HepG2 (cell line): Measurements from ENCODE around the gene RCOR1. TPM values are rescaled to one million over a fixed set of nuclear protein-coding genes. Genes with fewer than 3 reads are reported as not detected.
A peak's percentile ranks its signal among the peaks of the same experiment; 100 is the strongest.

Experiments
- BCL6 ChIP-seq: IDR thresholded peaks from 2 replicates; pipeline ENCODE4 v1.6.1; 2016; ENCODE audit warnings: missing genetic modification reagents, missing compliant biosample characterization
- CENPT ChIP-seq: sonication (generic); formaldehyde crosslinking; IDR thresholded peaks from 2 replicates; pipeline ENCODE4 v1.8.0; 2022; ENCODE audit warnings: low read depth, mild to moderate bottlenecking, moderate library complexity, missing genetic modification reagents
- ELF1 ChIP-seq: sonication (generic); formaldehyde crosslinking; IDR thresholded peaks from 2 replicates; pipeline ENCODE4 v1.4.0; 2020; ENCODE audit warnings: missing genetic modification reagents
- FOXA1 ChIP-seq, 2 experiments: fragments of 450-650 bp in 1 of 2; sonication (generic) in 1 of 2; formaldehyde crosslinking in 1 of 2; IDR thresholded peaks; 2 replicates each; pipeline versions ENCODE4 v1.4.0 to v1.6.1; 2016 to 2020; ENCODE audit warnings: missing genetic modification reagents in 1 of 2
- HNF4A ChIP-seq: sonication (generic); formaldehyde crosslinking; IDR thresholded peaks from 2 replicates; pipeline ENCODE4 v1.4.0; 2020; ENCODE audit warnings: missing genetic modification reagents
- KMT2A ChIP-seq: sonication (generic); formaldehyde crosslinking; IDR thresholded peaks from 2 replicates; pipeline ENCODE4 v1.4.0; 2020; ENCODE audit warnings: missing genetic modification reagents
- MAZ ChIP-seq, 2 experiments: sonication (generic) in 1 of 2; formaldehyde crosslinking in 1 of 2; IDR thresholded peaks; 2 replicates each; pipeline versions ENCODE4 v1.5.0 to v1.6.1; 2012 to 2020; ENCODE audit warnings: low read depth in 2 of 2, mild to moderate bottlenecking in 2 of 2, borderline replicate concordance in 1 of 2, improper control_type of control experiment in 1 of 2, low read length in 1 of 2, missing genetic modification reagents in 1 of 2, moderate library complexity in 1 of 2
- MXI1 ChIP-seq: IDR thresholded peaks from 3 replicates; pipeline ENCODE4 v1.6.1; 2012; ENCODE audit warnings: low read depth, low read length, inconsistent platforms, borderline replicate concordance
- PAWR ChIP-seq: sonication (generic); formaldehyde crosslinking; IDR thresholded peaks from 2 replicates; pipeline ENCODE4 v1.4.0; 2020; ENCODE audit warnings: missing genetic modification reagents, mild to moderate bottlenecking, borderline replicate concordance
- PHF21A ChIP-seq: sonication (generic); formaldehyde crosslinking; IDR thresholded peaks from 2 replicates; pipeline ENCODE4 v1.5.0; 2020; ENCODE audit warnings: mild to moderate bottlenecking, missing genetic modification reagents
- RFXANK ChIP-seq: IDR thresholded peaks from 2 replicates; pipeline ENCODE4 v1.6.1; 2016
- SAP130 ChIP-seq: IDR thresholded peaks from 2 replicates; pipeline ENCODE4 v1.6.1; 2016; ENCODE audit warnings: low read depth
- TEAD2 ChIP-seq: sonication (generic); formaldehyde crosslinking; IDR thresholded peaks from 2 replicates; pipeline ENCODE4 v1.9.0; 2021; ENCODE audit warnings: missing genetic modification reagents
- ZFP36L1 ChIP-seq: sonication (generic); formaldehyde crosslinking; IDR thresholded peaks from 2 replicates; pipeline ENCODE4 v1.8.0; 2022; ENCODE audit warnings: mild to moderate bottlenecking, missing genetic modification reagents, moderate library complexity
- ZNF562 ChIP-seq: sonication (generic); formaldehyde crosslinking; IDR thresholded peaks from 2 replicates; pipeline ENCODE4 v1.8.0; 2022; ENCODE audit warnings: missing genetic modification reagents, borderline replicate concordance
- polyA plus RNA-seq, 8 experiments: library from polyadenylated mRNA; depleted of rRNA in 3 of 8; stranded (reverse) in 7 of 8; unstranded in 1 of 8; fragments of >200 nt; fragmentation: Illumina TruSeq in 4 of 8; extraction: Trizol in 4 of 8; gene quantifications; 2 replicates each; pipeline versions ENCODE4 v1.2.1 to v1.2.3, GENCODE V29; 2011 to 2016; ENCODE audit warnings: low read depth in 4 of 8, missing spikeins in 1 of 8, mixed read lengths in 1 of 8; ENCODE audit not compliant: insufficient read depth in 1 of 8
- total RNA-seq, 5 experiments: library from RNA; depleted of rRNA; stranded (reverse); fragments of >200 nt; fragmentation: Illumina TruSeq; extraction: Trizol; gene quantifications; 2 replicates each; pipeline ENCODE4 v1.2.3, GENCODE V29; 2016; ENCODE audit warnings: low read depth in 1 of 5
- TF ChIP-seq, protein P1 (sequence below): sonication (generic); formaldehyde crosslinking; IDR thresholded peaks from 2 replicates; pipeline ENCODE4 v1.9.0; 2021; ENCODE audit warnings: missing genetic modification reagents, mild to moderate bottlenecking, borderline replicate concordance
- TF ChIP-seq, protein P2 (sequence below): sonication (generic); formaldehyde crosslinking; IDR thresholded peaks from 2 replicates; pipeline ENCODE4 v1.8.1; 2023; ENCODE audit warnings: mild to moderate bottlenecking, moderate library complexity, missing genetic modification reagents
- TF ChIP-seq, protein P3 (sequence below): sonication (generic); formaldehyde crosslinking; IDR thresholded peaks from 2 replicates; pipeline ENCODE4 v1.8.1; 2023; ENCODE audit warnings: missing genetic modification reagents, inconsistent platforms, borderline replicate concordance
- TF ChIP-seq, protein P4 (sequence below): sonication (generic); formaldehyde crosslinking; IDR thresholded peaks from 2 replicates; pipeline ENCODE4 v1.9.0; 2022; ENCODE audit warnings: low read depth, missing genetic modification reagents
- TF ChIP-seq, protein P5 (sequence below): IDR thresholded peaks from 2 replicates; pipeline ENCODE4 v1.6.1; 2016; ENCODE audit warnings: low read depth, control low read depth

Gene RCOR1
- total and polyA plus RNA-seq, 2 of the 13 experiments (the other 11 are each of a cell fraction or from before 2014, with no cell fraction given): 10.2 to 11.1 TPM

DNA sequence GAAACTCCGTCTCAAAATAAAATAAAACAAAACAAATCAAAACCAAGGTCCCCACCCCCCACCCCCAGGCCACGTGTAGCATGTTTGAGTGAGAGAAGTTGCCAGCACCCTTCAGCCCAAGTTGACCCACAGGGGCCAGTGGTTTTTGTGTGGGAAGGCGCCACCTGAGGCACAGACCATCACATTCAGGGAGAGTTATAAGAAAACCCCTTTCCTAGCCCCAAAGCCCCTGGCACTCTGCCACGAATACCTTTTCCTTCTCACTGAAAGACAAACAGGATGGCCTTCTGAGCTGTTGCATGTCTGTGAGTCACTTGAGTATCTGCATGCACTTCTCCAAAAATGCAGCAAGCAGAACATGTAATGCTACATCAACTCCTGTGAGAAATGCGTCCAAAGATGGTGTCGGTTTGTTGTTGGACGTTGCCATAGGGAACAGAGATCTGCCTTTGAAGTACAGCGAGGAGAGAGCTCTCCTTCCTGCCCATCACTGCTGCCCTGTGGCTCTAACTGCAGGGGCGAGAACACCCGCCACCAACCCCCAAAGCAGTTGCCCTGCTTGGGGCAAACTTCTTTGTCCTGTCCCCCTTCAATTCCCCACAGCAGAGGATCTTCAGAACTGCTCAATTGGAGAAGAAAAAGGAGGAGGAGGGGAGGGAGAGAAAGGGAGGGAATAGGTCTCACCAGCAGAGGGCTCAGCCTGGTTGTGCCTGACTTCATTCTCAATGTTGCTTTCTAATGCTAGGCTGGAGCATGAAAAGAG, 182.1 kb downstream of the RCOR1 start (continued):
- TF ChIP-seq, protein P1, sequence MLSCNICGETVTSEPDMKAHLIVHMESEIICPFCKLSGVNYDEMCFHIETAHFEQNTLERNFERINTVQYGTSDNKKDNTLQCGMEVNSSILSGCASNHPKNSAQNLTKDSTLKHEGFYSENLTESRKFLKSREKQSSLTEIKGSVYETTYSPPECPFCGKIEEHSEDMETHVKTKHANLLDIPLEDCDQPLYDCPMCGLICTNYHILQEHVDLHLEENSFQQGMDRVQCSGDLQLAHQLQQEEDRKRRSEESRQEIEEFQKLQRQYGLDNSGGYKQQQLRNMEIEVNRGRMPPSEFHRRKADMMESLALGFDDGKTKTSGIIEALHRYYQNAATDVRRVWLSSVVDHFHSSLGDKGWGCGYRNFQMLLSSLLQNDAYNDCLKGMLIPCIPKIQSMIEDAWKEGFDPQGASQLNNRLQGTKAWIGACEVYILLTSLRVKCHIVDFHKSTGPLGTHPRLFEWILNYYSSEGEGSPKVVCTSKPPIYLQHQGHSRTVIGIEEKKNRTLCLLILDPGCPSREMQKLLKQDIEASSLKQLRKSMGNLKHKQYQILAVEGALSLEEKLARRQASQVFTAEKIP (CRISPR knock-in tag): no peak
- peak; percentile 63 for TF ChIP-seq SAP130
- TF ChIP-seq BCL6: peak; percentile 49
- no peak for TF ChIP-seq KMT2A
- peak; percentile 31; the same call in 1 of the 2 replicates for TF ChIP-seq HNF4A (CRISPR knock-in tag)
- TF ChIP-seq, protein P2, sequence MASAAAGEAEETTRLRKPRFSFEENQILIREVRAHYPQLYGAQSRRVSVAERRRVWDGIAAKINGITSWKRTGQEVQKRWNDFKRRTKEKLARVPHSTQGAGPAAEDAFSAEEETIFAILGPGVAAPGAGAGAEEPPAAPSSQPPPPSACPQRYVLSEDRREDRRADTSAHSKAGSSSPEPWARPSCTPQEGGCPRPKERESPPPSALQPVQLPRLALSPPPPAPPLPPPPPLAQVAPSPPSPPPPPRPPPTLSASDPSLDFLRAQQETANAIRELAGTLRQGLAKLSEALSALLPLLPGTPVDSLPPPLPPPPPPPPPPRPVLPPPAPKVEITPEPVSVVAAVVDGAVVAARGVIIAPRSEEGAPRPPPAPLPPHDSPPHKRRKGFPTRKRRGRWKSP (CRISPR knock-in tag): 0 out of 2 replicates have a peak, but pooled peaks have one; percentile 46
- TF ChIP-seq MXI1: peak; percentile 47; the same call in 2 of the 3 replicates
- no peak for TF ChIP-seq RFXANK (CRISPR knock-in tag)
- TF ChIP-seq, protein P3, sequence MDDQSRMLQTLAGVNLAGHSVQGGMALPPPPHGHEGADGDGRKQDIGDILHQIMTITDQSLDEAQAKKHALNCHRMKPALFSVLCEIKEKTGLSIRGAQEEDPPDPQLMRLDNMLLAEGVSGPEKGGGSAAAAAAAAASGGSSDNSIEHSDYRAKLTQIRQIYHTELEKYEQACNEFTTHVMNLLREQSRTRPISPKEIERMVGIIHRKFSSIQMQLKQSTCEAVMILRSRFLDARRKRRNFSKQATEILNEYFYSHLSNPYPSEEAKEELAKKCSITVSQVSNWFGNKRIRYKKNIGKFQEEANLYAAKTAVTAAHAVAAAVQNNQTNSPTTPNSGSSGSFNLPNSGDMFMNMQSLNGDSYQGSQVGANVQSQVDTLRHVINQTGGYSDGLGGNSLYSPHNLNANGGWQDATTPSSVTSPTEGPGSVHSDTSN: no peak
- TF ChIP-seq PHF21A (CRISPR knock-in tag): 0 out of 2 replicates have a peak, but pooled peaks have one; percentile 1
- TF ChIP-seq FOXA1 (IDR thresholded peaks at IDR 0.05): no peak
- no peak for TF ChIP-seq FOXA1 (CRISPR knock-in tag; IDR thresholded peaks at IDR 0.05)
- TF ChIP-seq CENPT: no peak
- TF ChIP-seq ZFP36L1 (CRISPR knock-in tag): 0 out of 2 replicates have a peak, but pooled peaks have one; percentile 38
- no peak for TF ChIP-seq TEAD2 (CRISPR knock-in tag)
- no peak for TF ChIP-seq ZNF562 (CRISPR knock-in tag)
- TF ChIP-seq PAWR (CRISPR knock-in tag): no peak
- TF ChIP-seq, protein P4, sequence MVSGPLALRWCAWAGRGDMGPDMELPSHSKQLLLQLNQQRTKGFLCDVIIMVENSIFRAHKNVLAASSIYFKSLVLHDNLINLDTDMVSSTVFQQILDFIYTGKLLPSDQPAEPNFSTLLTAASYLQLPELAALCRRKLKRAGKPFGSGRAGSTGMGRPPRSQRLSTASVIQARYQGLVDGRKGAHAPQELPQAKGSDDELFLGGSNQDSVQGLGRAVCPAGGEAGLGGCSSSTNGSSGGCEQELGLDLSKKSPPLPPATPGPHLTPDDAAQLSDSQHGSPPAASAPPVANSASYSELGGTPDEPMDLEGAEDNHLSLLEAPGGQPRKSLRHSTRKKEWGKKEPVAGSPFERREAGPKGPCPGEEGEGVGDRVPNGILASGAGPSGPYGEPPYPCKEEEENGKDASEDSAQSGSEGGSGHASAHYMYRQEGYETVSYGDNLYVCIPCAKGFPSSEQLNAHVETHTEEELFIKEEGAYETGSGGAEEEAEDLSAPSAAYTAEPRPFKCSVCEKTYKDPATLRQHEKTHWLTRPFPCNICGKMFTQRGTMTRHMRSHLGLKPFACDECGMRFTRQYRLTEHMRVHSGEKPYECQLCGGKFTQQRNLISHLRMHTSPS (CRISPR knock-in tag): no peak
- no peak for TF ChIP-seq ELF1 (CRISPR knock-in tag)
- peak; percentile 55; the same call in 1 of the 2 replicates for TF ChIP-seq MAZ (IDR thresholded peaks at IDR 0.05; ENCODE audit: borderline replicate concordance, low read depth, low read length)
- TF ChIP-seq MAZ (CRISPR knock-in tag; IDR thresholded peaks at IDR 0.05; ENCODE audit: low read depth): no peak
- TF ChIP-seq, protein P5, sequence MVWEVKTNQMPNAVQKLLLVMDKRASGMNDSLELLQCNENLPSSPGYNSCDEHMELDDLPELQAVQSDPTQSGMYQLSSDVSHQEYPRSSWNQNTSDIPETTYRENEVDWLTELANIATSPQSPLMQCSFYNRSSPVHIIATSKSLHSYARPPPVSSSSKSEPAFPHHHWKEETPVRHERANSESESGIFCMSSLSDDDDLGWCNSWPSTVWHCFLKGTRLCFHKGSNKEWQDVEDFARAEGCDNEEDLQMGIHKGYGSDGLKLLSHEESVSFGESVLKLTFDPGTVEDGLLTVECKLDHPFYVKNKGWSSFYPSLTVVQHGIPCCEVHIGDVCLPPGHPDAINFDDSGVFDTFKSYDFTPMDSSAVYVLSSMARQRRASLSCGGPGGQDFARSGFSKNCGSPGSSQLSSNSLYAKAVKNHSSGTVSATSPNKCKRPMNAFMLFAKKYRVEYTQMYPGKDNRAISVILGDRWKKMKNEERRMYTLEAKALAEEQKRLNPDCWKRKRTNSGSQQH (CRISPR knock-in tag): no peak
